H1 (cell line): ENCODE results near the gene SNURF. TPM values are rescaled to one million over a fixed set of nuclear protein-coding genes. Genes with fewer than 3 reads are reported as not detected.

ENCODE experiments used
- CTCF ChIA-PET: fragments of 300-600 bp; sonication (Branson Sonifier 250); formaldehyde crosslinking; loops from one replicate; lab custom pipeline; 2021; ENCODE audit not compliant: partially characterized antibody; lab: Charles Lee
- POLR2A ChIA-PET: fragments of 300-600 bp; sonication (Branson Sonifier 250); formaldehyde crosslinking; loops from one replicate; lab custom pipeline; 2021; ENCODE audit warnings: inconsistent platforms; ENCODE audit not compliant: partially characterized antibody; lab: Charles Lee
- DNase-seq, 2 experiments: peaks; one replicate each; pipeline versions ENCODE4 v3.0.0 to v3.0.0-alpha.2; 2010 to 2022; ENCODE audit warnings: low spot score in 2 of 2, low read depth in 1 of 2, mixed read lengths in 1 of 2
- FAIRE-seq: peaks from 2 replicates; lab custom pipeline; 2011; peaks lifted over from hg19 to GRCh38; lab: Jason Lieb, UNC
- H2AFZ ChIP-seq: 2 replicates; pipeline ENCODE4 v1.8.1; 2012; ENCODE audit warnings: low read length, inconsistent platforms
- H2AK5ac ChIP-seq: 2 replicates; pipeline ENCODE4 v1.6.1; 2013; ENCODE audit warnings: low read depth, low read length
- H2BK120ac ChIP-seq: replicated peaks from 2 replicates; pipeline ENCODE3; 2013; ENCODE audit warnings: low read depth, low read length, inconsistent platforms
- H2BK12ac ChIP-seq: 2 replicates; pipeline ENCODE4 v1.6.1; 2013; ENCODE audit warnings: low read depth, low read length
- H2BK15ac ChIP-seq: 2 replicates; pipeline ENCODE4 v1.6.1; 2013; ENCODE audit warnings: low read length
- H2BK20ac ChIP-seq: 2 replicates; pipeline ENCODE4 v1.6.1; 2013; ENCODE audit warnings: low read length
- H2BK5ac ChIP-seq: 2 replicates; pipeline ENCODE4 v1.6.1; 2013; ENCODE audit warnings: low read depth, low read length
- H3K14ac ChIP-seq: 2 replicates; pipeline ENCODE4 v1.6.1; 2013; ENCODE audit warnings: inconsistent platforms; ENCODE audit not compliant: insufficient read length
- H3K18ac ChIP-seq: 2 replicates; pipeline ENCODE4 v1.6.1; 2013; ENCODE audit warnings: low read length; ENCODE audit errors: extremely low read depth
- H3K23ac ChIP-seq: 2 replicates; pipeline ENCODE4 v1.6.1; 2013; ENCODE audit warnings: inconsistent platforms; ENCODE audit not compliant: insufficient read length
- H3K23me2 ChIP-seq: 2 replicates; pipeline ENCODE4 v1.6.1; 2013; ENCODE audit warnings: low read depth, low read length
- H3K27ac ChIP-seq: 2 replicates; pipeline ENCODE4 v1.6.1; 2011; ENCODE audit warnings: low read depth, low read length, inconsistent platforms
- H3K27me3 ChIP-seq, 4 experiments: replicated peaks in 1 of 4; 1 replicate in 1 of 4; 2 replicates in 3 of 4; pipeline versions ENCODE4 v1.6.1 to v1.8.1; 2011 to 2013; ENCODE audit warnings: low read length in 3 of 4, mild to moderate bottlenecking in 3 of 4, inconsistent platforms in 2 of 4, mixed read lengths in 2 of 4, moderate library complexity in 1 of 4; ENCODE audit not compliant: control insufficient read depth in 3 of 4, insufficient read depth in 3 of 4; ENCODE audit errors: extremely low read depth in 1 of 4
- H3K36me3 ChIP-seq, 4 experiments: 2 replicates each; pipeline versions ENCODE4 v1.6.1 to v1.8.1; 2011 to 2013; ENCODE audit warnings: mild to moderate bottlenecking in 4 of 4, low read length in 3 of 4, moderate library complexity in 2 of 4, control low read depth in 1 of 4, inconsistent platforms in 1 of 4; ENCODE audit not compliant: insufficient read depth in 4 of 4, control insufficient read depth in 2 of 4
- H3K4ac ChIP-seq: replicated peaks from 2 replicates; pipeline ENCODE3; 2013; ENCODE audit warnings: low read length, low read depth, mixed read lengths, inconsistent platforms; ENCODE audit not compliant: insufficient read length
- H3K4me1 ChIP-seq, 4 experiments: replicated peaks in 1 of 4; 1 replicate in 1 of 4; 2 replicates in 3 of 4; pipeline versions ENCODE4 v1.6.1 to v1.8.1; 2011 to 2013; ENCODE audit warnings: low read length in 3 of 4, inconsistent platforms in 2 of 4, mixed read lengths in 1 of 4; ENCODE audit not compliant: insufficient read depth in 4 of 4, control insufficient read depth in 3 of 4
- H3K4me2 ChIP-seq, 2 experiments: 2 replicates each; pipeline versions ENCODE4 v1.6.1 to v1.8.1; 2011 to 2013; ENCODE audit warnings: low read depth in 2 of 2, low read length in 2 of 2, control low read depth in 1 of 2, inconsistent platforms in 1 of 2, mild to moderate bottlenecking in 1 of 2; ENCODE audit not compliant: insufficient read depth in 1 of 2
- H3K4me3 ChIP-seq, 4 experiments: fragments of 200-600, 300-600 bp in 1 of 4; sonication (generic), shearing (Covaris generic), sonication (Bioruptor Twin) in 1 of 4; 2 replicates each; pipeline versions ENCODE4 v1.5.1 to v1.8.1; 2011 to 2016; ENCODE audit warnings: low read length in 4 of 4, low read depth in 3 of 4, control low read depth in 2 of 4, inconsistent platforms in 2 of 4, mild to moderate bottlenecking in 2 of 4, mixed read lengths in 1 of 4, moderate library complexity in 1 of 4; ENCODE audit not compliant: insufficient read depth in 2 of 4; ENCODE audit errors: extremely low read depth in 1 of 4
- H3K56ac ChIP-seq: replicated peaks from 2 replicates; pipeline ENCODE3; 2013; ENCODE audit warnings: low read depth, mild to moderate bottlenecking, mixed read lengths, low read length, inconsistent platforms; ENCODE audit not compliant: insufficient read length
- H3K79me1 ChIP-seq: 2 replicates; pipeline ENCODE4 v1.6.1; 2013; ENCODE audit warnings: low read depth, low read length, control low read depth
- H3K79me2 ChIP-seq, 2 experiments: 2 replicates each; pipeline versions ENCODE4 v1.6.1 to v1.8.1; 2012 to 2013; ENCODE audit warnings: low read length in 2 of 2, mild to moderate bottlenecking in 2 of 2, inconsistent platforms in 1 of 2; ENCODE audit not compliant: insufficient read depth in 2 of 2, control insufficient read depth in 1 of 2
- H3K9ac ChIP-seq, 4 experiments: replicated peaks in 1 of 4; 1 replicate in 1 of 4; 2 replicates in 3 of 4; pipeline versions ENCODE4 v1.6.1 to v1.8.1; 2011 to 2013; ENCODE audit warnings: low read depth in 3 of 4, low read length in 3 of 4, control low read depth in 2 of 4, mild to moderate bottlenecking in 2 of 4, moderate library complexity in 2 of 4, inconsistent platforms in 1 of 4; ENCODE audit errors: extremely low read depth in 1 of 4
- H3K9me3 ChIP-seq, 2 experiments: 2 replicates each; pipeline versions ENCODE4 v1.6.1 to v1.8.1; 2012 to 2013; ENCODE audit warnings: mild to moderate bottlenecking in 2 of 2, moderate library complexity in 2 of 2, control low read depth in 1 of 2, inconsistent platforms in 1 of 2, low read depth in 1 of 2, low read length in 1 of 2, mixed read lengths in 1 of 2; ENCODE audit not compliant: insufficient read depth in 2 of 2
- H4K20me1 ChIP-seq, 2 experiments: replicated peaks in 1 of 2; 2 replicates each; pipeline versions ENCODE3 to v1.8.1; 2011 to 2013; ENCODE audit warnings: inconsistent platforms in 2 of 2, low read length in 2 of 2, mild to moderate bottlenecking in 1 of 2; ENCODE audit not compliant: insufficient read depth in 2 of 2, control insufficient read depth in 1 of 2
- H4K5ac ChIP-seq: 2 replicates; pipeline ENCODE4 v1.6.1; 2013; ENCODE audit warnings: low read length, low read depth, mixed read lengths, inconsistent platforms; ENCODE audit not compliant: insufficient read length
- H4K8ac ChIP-seq: 2 replicates; pipeline ENCODE4 v1.8.0; 2013; ENCODE audit warnings: mild to moderate bottlenecking, moderate library complexity, low read length, inconsistent platforms; ENCODE audit not compliant: insufficient read depth; ENCODE audit errors: extremely low read depth
- H4K91ac ChIP-seq: replicated peaks from 2 replicates; pipeline ENCODE3; 2013; ENCODE audit warnings: low read length, mixed read lengths, inconsistent platforms; ENCODE audit not compliant: insufficient read length
- ATF2 ChIP-seq: IDR thresholded peaks from 2 replicates; pipeline ENCODE4 v1.6.1; 2012; ENCODE audit warnings: low read length, inconsistent platforms
- CHD1 ChIP-seq: IDR thresholded peaks from 2 replicates; pipeline ENCODE4 v1.6.1; 2012; ENCODE audit warnings: low read depth, low read length, improper control_type of control experiment
- EZH2 ChIP-seq: fragments of 200-600 bp; sonication (generic); IDR thresholded peaks from 2 replicates; pipeline ENCODE4 v1.7.1; 2012; ENCODE audit warnings: low read depth, mild to moderate bottlenecking, moderate library complexity, low read length, inconsistent platforms; ENCODE audit not compliant: severe bottlenecking
- KDM4A ChIP-seq: IDR thresholded peaks from one replicate; pipeline ENCODE4 v1.7.1; 2012; ENCODE audit warnings: low read depth, mild to moderate bottlenecking, moderate library complexity, low read length, inconsistent platforms; ENCODE audit not compliant: severe bottlenecking
- POLR2A ChIP-seq, 2 experiments: IDR thresholded peaks; 1 replicate in 1 of 2; 2 replicates in 1 of 2; pipeline ENCODE4 v1.6.1; 2011; ENCODE audit warnings: low read depth in 2 of 2, low read length in 2 of 2, mild to moderate bottlenecking in 2 of 2; ENCODE audit errors: control extremely low read depth in 1 of 2
- TAF7 ChIP-seq: optimal IDR thresholded peaks from 2 replicates; pipeline ENCODE3; 2011; ENCODE audit warnings: low read depth, mild to moderate bottlenecking, inconsistent platforms, low read length, moderate library complexity, borderline replicate concordance
- YY1 ChIP-seq: IDR thresholded peaks from 2 replicates; pipeline ENCODE4 v1.6.1; 2011; ENCODE audit warnings: low read depth, mild to moderate bottlenecking, low read length
- WGBS, 2 experiments: shearing (Covaris generic) in 1 of 2; methylation state at CpG; one replicate each; pipeline versions ENCODE4 v1.1.6 to v1.1.7; 2013 to 2015; ENCODE audit warnings: low lambda C conversion rate in 2 of 2, mixed read lengths in 2 of 2, inconsistent platforms in 1 of 2, low coverage in 1 of 2, missing lambda C conversion rate in 1 of 2; ENCODE audit not compliant: insufficient replicate concordance in 2 of 2, insufficient coverage in 1 of 2, insufficient read length in 1 of 2; ENCODE audit errors: extremely low coverage in 1 of 2, missing lambda C conversion rate in 1 of 2; 5-methylcytosine and 5-hydroxymethylcytosine counted together
- polyA plus RNA-seq, 7 experiments: library from polyadenylated mRNA; depleted of rRNA in 3 of 7; stranded (reverse) in 5 of 7; unstranded in 2 of 7; fragments of >200 nt in 5 of 7; fragments of 200-250 nt in 2 of 7; gene quantifications; 1 replicate in 5 of 7; 2 replicates in 1 of 7; 4 replicates in 1 of 7; pipeline versions ENCODE4 v1.2.1 to v1.2.3, GENCODE V29; 2011 to 2013; ENCODE audit warnings: missing spikeins in 2 of 7, mixed read lengths in 2 of 7
- total RNA-seq: library from RNA; stranded (reverse); fragmentation: NEBNext Ultra II Directional; extraction: Animal tissue kit (Norgen Biotek cat#: 25700); gene quantifications from 2 replicates; pipeline ENCODE4 v1.2.1, GENCODE V29; 2021

The SNURF gene
- total and polyA plus RNA-seq, 2 of the 8 experiments (the other 6 are each of a cell fraction or from before 2014, with no cell fraction given): 9.9 to 76.5 TPM

DNA sequence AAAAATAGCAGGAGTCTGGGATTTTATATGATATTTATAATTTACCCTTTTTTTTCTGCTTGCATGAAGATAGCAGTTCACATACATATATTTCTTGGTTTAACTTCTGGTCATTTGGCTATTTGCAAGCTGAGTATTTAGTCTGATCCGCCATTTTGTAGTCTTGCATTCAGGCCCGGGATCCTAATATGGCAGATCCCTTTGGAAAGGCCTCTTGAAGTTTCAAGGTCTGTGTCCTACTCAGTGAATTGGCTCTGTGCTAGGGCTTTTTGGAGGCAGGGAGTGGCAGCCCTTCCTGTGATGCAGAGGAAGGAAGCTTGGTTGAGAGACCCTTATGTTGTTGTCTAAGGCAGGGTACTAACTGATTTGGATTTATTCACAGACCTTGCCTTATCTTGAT is 2.9 kb downstream of the SNURF start:
- Histone ChIP-seq H3K27me3 (no peaks in the 10 kb centered on the region), H2BK120ac (no peak overlapping the region), H3K79me1 (no peaks in the 10 kb centered on the region), H4K91ac (no peak overlapping the region), H3K23me2 (no peaks in the 10 kb centered on the region; the same call in 1 of the 2 replicates), H4K20me1 (peaks cover 9 to 13% of the 10 kb centered on the region in 2 experiments), H2BK12ac (no peak overlapping the region), H3K79me2 (peaks cover 40 to 100% of the 10 kb centered on the region in 2 experiments), H2BK5ac (no peak overlapping the region), H3K18ac (no peak overlapping the region), H3K56ac (no peak overlapping the region), H3K4me1 (peaks cover 0 to 6% (median 2%) of the 10 kb centered on the region in 4 experiments; a peak in 3 of 7 replicates), H3K27ac (no peak overlapping the region), H3K36me3 (peaks cover 3 to 29% (median 12%) of the 10 kb centered on the region in 4 experiments; a peak in 7 of 8 replicates), H2AFZ (no peak overlapping the region), H3K4me2 (peak overlapping the region; percentile 63 to 77), H2BK15ac (no peak overlapping the region), H3K4ac (no peak overlapping the region), H3K14ac (no peak overlapping the region), H3K4me3 (peak overlapping the region; percentile 70 to 94 (median 80)), H2BK20ac (no peak overlapping the region), H3K9ac (peak overlapping the region in 2 of 4 experiments; percentile 9 to 45; a peak in 3 of 7 replicates), H4K5ac (no peak overlapping the region), H3K23ac (no peak overlapping the region), H2AK5ac (no peak overlapping the region), H4K8ac (no peak overlapping the region), H3K9me3 (peaks cover 3 to 23% of the 10 kb centered on the region in 2 experiments; a peak in 3 of 4 replicates)
- TF ChIP-seq POLR2A (IDR thresholded peaks at IDR 0.05; ENCODE audit: control extremely low read depth in 1 of 2, low read depth in 2 of 2, low read length in 2 of 2) (peak in 1 of 2 experiments; percentile 38; a peak in 1 of 3 replicates), TAF7 (peak; percentile 6), KDM4A (no peak), CHD1 (0 out of 2 replicates have a peak, but pooled peaks have one; percentile 56), ATF2 (no peak), YY1 (peak; percentile 91), EZH2 (no peak)
- 60% methylated on average over 2 of the region's 2 CpGs; no CpG with 5 or more reads in 1 of the 2 experiments for WGBS, 2 experiments
- DNase-seq: no peak
- FAIRE-seq: peak; percentile 62
- POLR2A ChIA-PET: interaction anchor here (0.7 to 5.3 kb wide), 19 partner anchors 9 to 185 kb away, joined by 3 to 50 read pairs (median 4); no protein-coding TSS in a partner anchor
- CTCF ChIA-PET: interaction anchor here (1.0 kb wide), 1 partner anchor 81 kb away, joined by 3 read pairs; no protein-coding TSS in a partner anchor
